Stimulated activated effector memory CD8-positive, alpha-beta T cell treated with anti-CD3 and anti-CD28 coated beads, Interleukin-12 subunit alpha, Interleukin-12 subunit beta, amount 100 ng/mL, for 72 hours (primary cell): ENCODE measurements around the gene MAP2K7.
"Not testable (repeated sequence)": the region's sequence is repeated elsewhere in the genome, so short reads cannot be mapped to it uniquely, and the experiment has no call there.

Source experiments
- ATAC-seq: fragments of 150-1000 bp; cut with Tn5 transposase; 2 replicates; pipeline ENCODE4 v1.10.0; 2021
- DNase-seq, 2 donors: peaks; one replicate each; pipeline ENCODE4 v3.0.0; 2021 to 2022; ENCODE audit warnings: low spot score in 2 of 2
- H3K27ac Mint-ChIP-seq: one replicate; pipeline ENCODE4 v1.8.0; 2022; ENCODE audit warnings: mild to moderate bottlenecking, mixed read lengths
- H3K36me3 Mint-ChIP-seq: one replicate; pipeline ENCODE4 v1.8.0; 2022; ENCODE audit warnings: mild to moderate bottlenecking, mixed read lengths
- H3K4me1 Mint-ChIP-seq: one replicate; pipeline ENCODE4 v1.8.0; 2022; ENCODE audit warnings: mixed read lengths
- H3K4me3 Mint-ChIP-seq: one replicate; pipeline ENCODE4 v1.8.0; 2022; ENCODE audit warnings: mild to moderate bottlenecking, mixed read lengths
- H3K9me3 Mint-ChIP-seq: one replicate; pipeline ENCODE4 v1.8.0; 2022; ENCODE audit warnings: mixed read lengths

Gene MAP2K7

DNA sequence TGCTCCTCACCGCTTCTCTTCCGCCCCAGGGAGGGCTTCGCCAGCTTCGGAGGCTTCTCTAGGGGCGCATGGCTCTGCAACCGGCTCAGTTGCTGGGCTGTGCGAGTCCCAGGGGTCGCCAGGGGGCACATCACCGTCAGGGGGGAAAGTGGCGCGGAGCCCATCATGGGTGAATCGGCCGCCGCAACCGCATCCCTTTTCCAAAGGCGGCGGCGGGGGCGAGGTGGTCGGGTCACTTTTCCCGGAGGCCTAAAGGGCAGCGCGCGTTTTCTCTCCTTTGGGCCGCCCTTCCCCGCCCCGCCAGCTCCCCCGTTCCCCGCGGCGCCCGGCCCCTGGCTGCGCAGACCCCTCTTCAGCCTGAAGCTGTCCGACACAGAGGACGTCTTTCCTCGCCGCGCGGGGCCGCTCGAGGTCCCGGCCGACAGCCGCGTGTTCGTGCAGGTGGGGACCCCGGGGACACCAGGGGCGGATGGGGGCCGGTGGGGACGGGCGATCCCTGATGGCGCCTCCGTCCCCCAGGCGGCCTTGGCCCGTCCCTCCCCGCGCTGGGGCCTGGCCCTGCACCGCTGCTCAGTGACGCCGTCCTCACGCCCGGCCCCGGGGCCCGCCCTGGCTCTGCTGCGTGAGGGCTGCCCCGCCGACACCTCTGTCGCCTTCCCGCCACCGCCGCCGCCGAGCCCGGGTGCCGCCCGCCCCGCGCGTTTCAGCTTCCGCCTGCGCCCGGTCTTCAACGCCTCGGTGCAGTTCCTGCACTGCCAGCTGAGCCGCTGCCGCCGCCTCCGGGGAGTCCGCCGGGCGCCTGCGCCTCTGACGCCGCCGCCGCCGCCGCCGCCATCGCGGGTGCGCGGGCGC lies 12.7 kb downstream of the MAP2K7 start:
- peak; percentile 25 for ATAC-seq
- no peaks in the 10 kb centered on the region for H3K9me3 Mint-ChIP-seq
- H3K4me3 Mint-ChIP-seq: peak overlapping the region; percentile 85
- H3K27ac Mint-ChIP-seq: no peak overlapping the region
- peaks cover 16% of the 10 kb centered on the region for H3K36me3 Mint-ChIP-seq
- peak; percentile 52 to 79 for DNase-seq
- peaks cover 37% of the 10 kb centered on the region for H3K4me1 Mint-ChIP-seq

DNA sequence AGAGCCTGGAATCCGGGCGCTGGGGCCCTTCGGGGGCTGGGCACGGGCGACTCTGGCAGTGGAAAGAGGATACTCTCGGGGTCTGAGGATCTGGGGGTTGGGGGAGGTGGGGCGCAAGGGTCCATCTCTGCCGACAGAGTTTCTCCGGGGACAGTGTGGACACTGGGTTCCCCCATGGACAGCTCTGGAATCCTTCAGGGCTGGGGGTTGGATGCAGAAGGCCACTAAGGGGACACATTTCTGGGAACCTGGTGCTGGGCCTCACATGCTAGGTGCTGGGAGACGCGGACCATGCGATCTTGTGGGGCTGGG lies 13.2 kb downstream of the MAP2K7 start:
- Mint-ChIP-seq H3K36me3 (peaks cover 19% of the 10 kb centered on the region), H3K27ac (no peak overlapping the region), H3K4me1 (peaks cover 42% of the 10 kb centered on the region), H3K9me3 (no peaks in the 10 kb centered on the region), H3K4me3 (peak overlapping the region; percentile 85)
- peak in 1 of 2 donors; percentile 69 for DNase-seq
- no peak for ATAC-seq

DNA sequence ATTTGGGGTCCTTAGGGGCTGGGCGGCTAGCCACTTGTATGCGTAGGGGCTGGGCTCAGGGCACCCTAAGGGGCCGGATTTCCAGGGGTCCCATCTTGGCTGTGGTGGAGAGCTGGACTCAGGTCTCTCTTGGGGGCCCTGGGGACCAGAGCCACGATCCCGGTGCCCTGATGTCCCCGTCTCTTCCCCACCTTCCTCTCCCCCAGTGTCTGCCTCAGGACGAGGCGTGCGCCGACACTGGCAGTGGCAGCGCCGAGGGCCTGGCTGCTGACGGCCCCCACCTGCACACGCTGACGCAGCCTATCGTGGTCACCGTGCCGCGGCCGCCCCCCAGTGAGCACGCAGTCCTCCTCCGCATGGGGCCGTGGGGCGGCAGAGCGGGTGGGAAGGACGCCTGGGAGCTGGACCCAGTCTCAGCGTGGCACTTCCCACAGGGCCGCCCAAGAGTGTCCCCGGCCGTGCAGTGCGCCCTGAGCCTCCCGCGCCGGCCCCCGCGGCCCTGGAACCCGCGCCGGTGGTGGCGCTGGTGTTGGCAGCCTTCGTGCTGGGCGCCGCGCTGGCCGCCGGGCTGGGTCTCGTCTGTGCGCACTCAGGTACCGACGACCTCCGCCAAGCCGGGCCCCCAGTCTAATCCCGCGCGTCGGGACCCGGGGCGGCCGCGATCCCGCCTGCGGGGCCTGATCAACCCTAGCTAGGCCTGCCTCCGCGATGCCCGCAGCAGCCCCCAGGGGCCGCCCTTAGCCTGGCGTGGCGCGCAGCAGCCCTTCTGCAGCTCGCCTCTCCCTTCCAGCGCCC lies 13.8 kb downstream of the MAP2K7 start:
- Mint-ChIP-seq H3K4me1 (peaks cover 47% of the 10 kb centered on the region), H3K9me3 (no peaks in the 10 kb centered on the region), H3K27ac (no peak overlapping the region), H3K4me3 (peak overlapping the region; percentile 85), H3K36me3 (peaks cover 23% of the 10 kb centered on the region)
- DNase-seq (peak; percentile 41 to 79), ATAC-seq (peak; percentile 55)

DNA sequence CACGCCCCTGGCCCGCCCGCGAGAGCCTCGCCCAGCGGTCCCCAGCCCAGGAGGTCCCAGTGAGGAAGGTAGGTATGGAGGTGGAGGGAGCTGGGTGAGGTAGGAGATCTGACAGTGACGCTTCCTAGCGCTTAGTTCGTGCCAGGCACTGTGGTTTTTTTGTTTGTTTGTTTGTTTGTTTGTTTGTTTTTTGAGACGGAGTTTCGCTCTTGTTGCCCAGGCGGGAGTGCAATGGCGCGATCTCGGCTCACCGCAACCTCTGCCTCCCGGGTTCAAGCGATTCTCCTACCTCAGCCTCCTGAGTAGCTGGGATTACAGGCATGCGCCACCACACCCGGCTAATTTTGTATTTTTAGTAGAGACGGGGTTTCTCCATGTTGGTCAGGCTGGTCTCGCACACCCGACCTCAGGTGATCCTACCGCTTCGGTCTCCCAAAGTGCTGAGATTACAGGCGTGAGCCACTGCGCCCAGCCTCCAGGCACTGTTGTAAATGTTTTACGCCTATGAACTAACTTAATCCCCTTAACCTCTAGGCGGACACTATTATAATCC lies 14.5 kb downstream of the MAP2K7 start:
- Mint-ChIP-seq H3K4me1 (peaks cover 41% of the 10 kb centered on the region), H3K36me3 (peaks cover 23% of the 10 kb centered on the region), H3K4me3 (peak overlapping the region; percentile 85)
- not testable (repeated sequence) for H3K27ac Mint-ChIP-seq, H3K9me3 Mint-ChIP-seq, DNase-seq, ATAC-seq

DNA sequence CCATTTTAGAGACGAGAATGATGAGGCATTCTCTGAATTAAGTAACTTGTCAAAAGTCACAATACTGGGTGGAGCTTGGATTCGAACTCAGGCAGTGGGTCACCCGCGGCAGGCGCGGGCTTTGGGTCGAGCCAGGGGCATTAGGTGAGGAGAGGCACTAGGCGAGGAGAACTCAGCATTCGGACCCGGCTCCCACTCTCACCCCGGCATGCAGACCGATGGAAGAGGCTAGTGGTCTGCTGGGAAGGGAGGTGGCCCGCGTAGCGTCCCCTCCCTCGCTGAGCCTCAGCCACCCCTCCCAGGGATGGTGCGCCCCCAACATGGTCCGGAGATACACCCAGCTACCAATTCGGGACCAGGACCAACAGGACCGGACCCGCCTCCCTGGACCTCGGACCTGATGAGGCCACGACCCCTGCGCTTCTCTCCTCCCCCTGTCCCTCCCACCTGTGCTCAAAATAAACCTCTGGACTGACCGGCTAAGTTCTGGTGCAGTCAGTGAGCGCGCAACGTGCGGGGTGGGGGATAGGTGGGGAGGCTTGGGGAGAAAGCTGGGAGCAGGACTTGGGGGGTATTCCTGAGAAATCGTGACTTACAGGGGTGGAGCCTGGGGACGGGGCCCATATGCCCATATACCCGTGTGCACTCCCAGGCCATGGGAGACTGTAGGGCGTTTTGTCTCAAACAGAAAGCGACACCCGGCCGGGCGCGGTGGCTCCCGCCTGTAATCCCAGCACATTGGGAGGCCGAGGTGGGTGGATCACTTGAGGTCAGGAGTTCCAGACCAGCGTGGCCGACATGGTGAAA lies 15.1 kb downstream of the MAP2K7 start:
- H3K27ac Mint-ChIP-seq: no peak overlapping the region
- ATAC-seq (no peak), DNase-seq (no peak)
- H3K4me1 Mint-ChIP-seq: peaks cover 40% of the 10 kb centered on the region
- H3K4me3 Mint-ChIP-seq: peak overlapping the region; percentile 85
- no peaks in the 10 kb centered on the region for H3K9me3 Mint-ChIP-seq
- peaks cover 23% of the 10 kb centered on the region for H3K36me3 Mint-ChIP-seq

DNA sequence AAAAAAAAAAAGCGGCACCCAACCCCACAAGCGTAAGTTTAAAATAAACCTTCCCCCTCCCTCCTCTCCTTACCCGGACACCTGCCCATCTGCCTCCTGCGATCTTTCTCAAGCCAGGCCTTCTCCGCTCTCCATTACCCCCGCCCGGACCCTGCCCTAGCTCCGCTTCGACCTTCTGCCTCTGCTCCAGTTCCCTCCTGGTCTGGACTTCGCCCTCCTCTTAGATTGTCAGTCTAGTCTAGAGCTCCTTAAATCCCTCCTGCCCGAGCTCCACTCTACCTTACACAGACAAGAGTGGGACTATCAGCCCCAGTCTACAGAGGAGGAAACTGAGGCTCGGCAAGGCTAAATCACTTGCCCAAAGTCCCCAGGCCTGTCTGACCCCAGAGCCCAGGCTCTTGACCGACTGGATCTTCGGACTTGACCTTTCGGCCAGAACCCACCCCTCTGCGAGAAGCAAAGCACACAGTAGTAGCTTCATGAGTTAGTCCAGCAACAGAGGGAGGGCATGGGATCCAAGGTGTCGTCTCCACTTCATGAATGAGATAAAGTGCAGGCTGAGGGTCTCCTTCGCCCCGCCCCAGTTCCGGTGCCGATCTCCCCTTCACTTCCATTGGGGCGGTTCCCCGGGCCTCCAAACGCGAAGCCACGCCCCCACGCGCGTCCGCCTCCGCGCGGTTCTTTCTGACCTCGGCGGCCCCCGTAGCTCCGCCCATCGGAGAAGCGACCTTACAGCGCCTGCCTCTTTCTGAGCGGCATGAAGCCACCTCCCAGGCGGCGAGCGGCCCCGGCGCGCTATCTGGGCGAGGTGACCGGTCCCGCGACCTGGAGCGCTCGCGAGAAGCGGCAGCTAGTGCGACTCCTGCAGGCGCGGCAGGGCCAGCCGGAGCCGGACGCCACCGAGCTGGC lies 16.2 kb downstream of the MAP2K7 start, which contains the start of gene SNAPC2:
TSS of gene SNAPC2 (plus strand) at position 729 of the 909 bp plus-strand sequence. CDS start at position 758, 29 bp downstream.
- peak; percentile 96 to 98 for DNase-seq
- ATAC-seq: peak; percentile 81
- peak within 1 kb of the TSS; percentile 85 for H3K4me3 Mint-ChIP-seq
- H3K36me3 Mint-ChIP-seq: peaks cover 24% of the 10 kb centered on the region
- peaks cover 46% of the 10 kb centered on the region for H3K4me1 Mint-ChIP-seq
- peak within 1 kb of the TSS; percentile 67 for H3K27ac Mint-ChIP-seq
- H3K9me3 Mint-ChIP-seq: no peaks in the 10 kb centered on the region

DNA sequence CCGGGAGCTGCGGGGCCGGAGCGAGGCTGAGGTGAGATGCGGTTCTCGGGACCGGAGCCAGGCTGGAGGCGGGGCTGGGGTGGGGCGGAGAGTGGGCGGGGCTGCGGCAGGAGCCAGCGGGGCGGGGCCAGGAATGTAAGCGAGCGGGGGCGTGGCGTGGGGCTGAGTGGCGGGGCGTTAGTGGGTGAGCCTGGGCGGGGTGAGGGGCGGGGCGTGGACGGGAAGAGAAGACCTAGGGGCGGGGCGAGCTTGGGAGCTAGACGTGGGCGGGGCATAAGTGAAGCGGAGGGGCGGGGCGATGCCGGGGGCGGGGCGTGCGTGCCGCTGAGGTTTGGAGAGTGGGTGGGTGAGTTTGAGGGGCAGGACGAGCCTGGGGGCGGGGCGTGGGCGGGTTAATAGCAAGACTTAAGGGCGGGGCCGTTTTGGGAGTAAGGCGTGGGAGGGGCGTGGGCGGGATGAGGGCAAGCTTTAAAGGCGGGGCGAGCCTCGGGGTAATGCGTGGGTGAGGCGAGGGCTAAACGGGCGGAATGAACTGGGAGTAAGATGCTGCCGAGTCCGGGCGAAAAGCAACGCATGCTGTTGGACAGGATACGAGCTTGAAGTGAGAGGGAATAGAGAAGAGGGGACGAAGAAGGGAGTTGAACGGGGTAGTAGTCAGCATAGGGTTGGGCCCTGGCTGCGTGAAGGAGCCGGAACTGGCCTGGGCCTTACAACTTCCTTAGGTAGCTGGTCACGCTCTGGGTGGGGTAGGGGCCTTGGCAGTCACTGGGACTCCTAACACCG lies 17.0 kb downstream of the MAP2K7 start:
- ATAC-seq: peak; percentile 58
- H3K36me3 Mint-ChIP-seq: peaks cover 30% of the 10 kb centered on the region
- DNase-seq: peak; percentile 94 to 97
- H3K27ac Mint-ChIP-seq: peak overlapping the region; percentile 67
- H3K9me3 Mint-ChIP-seq: no peaks in the 10 kb centered on the region
- H3K4me1 Mint-ChIP-seq: peaks cover 47% of the 10 kb centered on the region
- peak overlapping the region; percentile 85 for H3K4me3 Mint-ChIP-seq

DNA sequence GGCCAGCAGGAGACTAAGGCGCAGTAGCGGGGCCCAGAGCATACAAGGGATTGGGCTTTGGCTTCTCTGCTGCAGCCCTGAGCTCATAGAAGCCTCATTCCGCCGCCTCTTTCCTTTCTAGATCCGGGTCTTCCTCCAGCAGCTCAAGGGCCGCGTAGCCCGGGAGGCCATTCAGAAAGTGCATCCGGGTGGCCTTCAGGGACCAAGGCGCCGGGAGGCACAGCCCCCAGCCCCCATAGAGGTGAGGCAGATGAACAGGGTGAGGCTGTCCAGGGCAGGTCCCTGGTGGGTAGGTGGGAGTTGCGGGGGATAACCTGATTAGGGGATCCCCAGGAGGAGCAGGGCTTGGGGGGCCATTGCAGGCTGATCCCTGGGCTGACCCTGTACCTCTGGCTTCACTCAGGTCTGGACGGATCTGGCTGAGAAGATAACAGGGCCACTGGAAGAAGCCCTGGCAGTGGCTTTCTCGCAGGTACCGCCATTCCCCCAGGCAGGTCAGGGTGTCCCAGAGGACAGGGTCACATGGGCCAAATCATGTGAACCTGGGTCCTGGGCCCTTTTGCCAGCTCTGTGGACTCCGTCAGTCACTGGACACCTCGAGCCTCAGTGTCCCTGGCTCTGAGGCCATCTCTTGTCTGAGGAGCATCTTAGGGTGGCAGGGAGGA lies 17.8 kb downstream of the MAP2K7 start:
- Mint-ChIP-seq H3K27ac (peak overlapping the region; percentile 67), H3K36me3 (peaks cover 32% of the 10 kb centered on the region), H3K9me3 (no peaks in the 10 kb centered on the region), H3K4me3 (peak overlapping the region; percentile 85), H3K4me1 (peaks cover 47% of the 10 kb centered on the region)
- ATAC-seq (no peak), DNase-seq (no peak)

DNA sequence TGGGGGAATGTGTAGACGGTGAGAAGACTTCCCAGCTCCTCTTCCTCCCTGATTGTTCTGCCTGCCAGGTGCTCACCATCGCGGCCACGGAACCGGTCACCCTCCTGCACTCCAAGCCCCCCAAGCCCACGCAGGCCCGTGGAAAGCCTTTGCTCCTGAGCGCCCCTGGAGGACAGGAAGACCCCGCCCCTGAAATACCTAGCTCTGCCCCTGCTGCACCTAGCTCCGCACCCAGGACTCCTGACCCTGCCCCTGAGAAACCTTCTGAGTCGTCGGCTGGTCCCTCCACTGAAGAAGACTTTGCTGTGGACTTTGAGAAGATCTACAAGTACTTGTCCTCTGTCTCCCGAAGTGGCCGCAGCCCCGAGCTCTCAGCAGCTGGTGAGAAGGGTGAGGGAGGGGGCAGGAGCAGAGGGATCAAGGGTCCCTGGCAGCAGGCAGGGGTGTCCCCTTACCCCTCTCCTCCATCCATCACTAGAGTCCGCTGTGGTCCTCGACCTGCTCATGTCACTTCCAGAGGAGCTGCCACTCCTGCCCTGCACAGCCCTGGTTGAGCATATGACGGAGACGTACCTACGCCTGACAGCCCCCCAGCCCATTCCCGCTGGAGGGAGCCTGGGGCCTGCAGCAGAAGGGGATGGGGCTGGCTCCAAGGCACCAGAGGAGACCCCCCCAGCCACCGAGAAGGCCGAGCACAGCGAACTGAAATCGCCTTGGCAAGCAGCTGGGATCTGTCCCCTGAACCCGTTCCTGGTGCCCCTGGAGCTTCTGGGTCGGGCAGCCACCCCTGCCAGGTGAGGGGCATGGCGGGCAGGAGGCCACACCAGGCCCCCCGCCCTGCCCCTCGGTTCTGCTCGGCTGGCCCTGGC lies 18.5 kb downstream of the MAP2K7 start:
- Mint-ChIP-seq H3K36me3 (peaks cover 36% of the 10 kb centered on the region), H3K9me3 (no peaks in the 10 kb centered on the region), H3K4me1 (peaks cover 48% of the 10 kb centered on the region), H3K27ac (no peak overlapping the region), H3K4me3 (peak overlapping the region; percentile 85)
- ATAC-seq (no peak), DNase-seq (no peak)

DNA sequence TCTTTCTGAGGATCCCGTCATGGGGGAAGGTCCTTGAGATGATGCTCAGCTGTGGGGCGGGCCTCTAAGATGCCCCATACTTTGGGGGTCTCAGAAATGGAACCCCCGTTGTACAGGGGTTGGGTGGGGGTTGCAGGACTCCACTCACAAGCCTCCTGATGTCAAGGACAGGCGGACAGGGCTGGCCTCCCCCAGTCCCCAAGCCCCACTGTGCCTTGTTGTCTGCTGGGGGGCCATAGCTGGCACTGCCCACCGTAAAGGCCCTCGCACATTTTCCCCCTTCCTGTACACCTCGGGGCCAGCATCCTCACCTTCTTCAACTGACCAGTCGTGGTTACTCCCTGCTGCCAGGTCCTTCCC lies 19.1 kb downstream of the MAP2K7 start:
- DNase-seq (no peak), ATAC-seq (no peak)
- Mint-ChIP-seq H3K4me1 (peaks cover 46% of the 10 kb centered on the region), H3K36me3 (peaks cover 36% of the 10 kb centered on the region), H3K4me3 (no peak overlapping the region), H3K9me3 (no peaks in the 10 kb centered on the region), H3K27ac (peak overlapping the region; percentile 58)

DNA sequence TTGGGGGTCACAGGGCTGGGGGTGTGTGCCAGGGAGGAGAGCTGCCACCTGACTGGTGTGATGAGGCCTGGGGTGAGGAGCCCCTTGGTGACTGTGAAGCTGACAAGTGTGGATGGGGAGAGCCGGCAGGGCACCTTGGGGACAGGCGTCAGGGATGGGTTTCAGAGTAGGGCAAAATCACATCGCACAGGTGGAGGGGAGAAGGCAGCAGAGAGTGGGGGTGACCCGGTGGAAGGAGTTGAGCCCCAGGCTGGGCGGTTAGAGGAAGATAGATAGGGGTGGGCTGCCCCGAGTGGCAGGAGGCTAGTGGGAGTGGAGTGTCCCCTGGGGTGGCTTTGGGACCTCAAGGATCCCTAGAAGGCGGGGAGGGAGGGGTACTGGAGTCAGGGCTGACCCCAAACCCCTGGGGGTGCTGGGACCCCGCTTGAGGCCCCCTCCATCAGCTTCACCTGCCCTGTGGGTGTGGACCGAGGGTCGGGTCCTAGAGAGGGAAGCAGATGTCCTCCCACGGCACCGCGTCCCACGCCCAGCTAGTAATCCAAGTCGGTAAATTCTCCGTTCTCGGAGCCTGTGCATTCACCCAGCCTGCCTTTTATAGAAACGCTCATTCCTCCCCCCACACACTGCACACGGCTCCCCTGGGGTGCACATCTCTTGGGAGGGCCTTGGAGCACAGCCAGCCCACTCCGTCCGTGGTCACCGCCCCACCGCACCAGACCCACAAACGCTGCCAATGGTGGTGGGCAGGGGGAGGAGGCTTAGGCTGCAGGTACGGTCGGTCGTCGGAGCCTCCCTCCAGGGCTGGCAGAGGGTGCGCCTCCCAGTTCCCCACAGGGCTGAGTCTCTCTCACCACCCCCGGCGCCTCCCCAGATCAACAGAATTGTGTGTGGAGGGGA lies 19.9 kb downstream of the MAP2K7 start:
- ATAC-seq: no peak
- H3K9me3 Mint-ChIP-seq: no peaks in the 10 kb centered on the region
- peaks cover 48% of the 10 kb centered on the region for H3K4me1 Mint-ChIP-seq
- peaks cover 36% of the 10 kb centered on the region for H3K36me3 Mint-ChIP-seq
- DNase-seq: no peak
- H3K4me3 Mint-ChIP-seq: peak overlapping the region; percentile 64
- H3K27ac Mint-ChIP-seq: peak overlapping the region; percentile 63

DNA sequence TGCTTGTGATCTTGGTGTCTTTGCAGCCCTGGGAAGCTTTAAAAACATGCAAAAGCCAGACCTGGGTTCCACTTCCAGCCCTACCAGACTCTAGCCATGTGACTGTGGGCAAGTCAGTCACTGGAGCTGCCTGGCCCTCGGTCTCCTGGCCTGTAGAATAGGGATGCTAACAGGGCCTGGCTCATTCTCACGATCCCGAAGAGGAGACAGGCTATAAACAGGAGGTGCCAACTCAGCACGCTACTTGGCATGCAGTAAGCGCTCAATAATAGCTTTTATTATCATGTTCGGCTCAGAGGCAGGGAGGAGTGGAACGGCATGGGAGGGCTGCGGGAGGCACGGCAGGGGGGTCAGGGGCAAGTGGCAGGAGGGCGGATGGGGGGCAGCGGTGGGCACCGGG lies 20.6 kb downstream of the MAP2K7 start:
- Mint-ChIP-seq H3K9me3 (no peaks in the 10 kb centered on the region), H3K36me3 (peaks cover 42% of the 10 kb centered on the region), H3K27ac (peak overlapping the region; percentile 63), H3K4me3 (peak overlapping the region; percentile 64), H3K4me1 (peaks cover 54% of the 10 kb centered on the region)
- DNase-seq (no peak), ATAC-seq (no peak)
